Fibroblast of mammary gland (primary cell): Measurements from ENCODE around the gene ZNG1F.
"Not testable (repeated sequence)": the region's sequence is repeated elsewhere in the genome, so short reads cannot be mapped to it uniquely, and the experiment has no call there.

ENCODE experiments used
- DNase-seq: peaks from one replicate; pipeline ENCODE4 v3.0.0-alpha.2; 2010; ENCODE audit warnings: low read depth
- H3K4me3 ChIP-seq: 2 replicates; pipeline ENCODE4 v1.5.1; 2011; ENCODE audit warnings: low read depth, mild to moderate bottlenecking, low read length, moderate library complexity; ENCODE audit not compliant: control insufficient read depth
- CTCF ChIP-seq: conservative IDR thresholded peaks from 2 replicates; pipeline ENCODE4 v1.5.1; 2011; ENCODE audit warnings: low read depth, low read length, inconsistent platforms; ENCODE audit not compliant: control insufficient read depth, insufficient read depth

Gene ZNG1F

GRCh38 chr9:41094010-41094773 is 94.9 kb downstream of the ZNG1F start:
- DNase-seq, H3K4me3 ChIP-seq: not testable (repeated sequence)

GRCh38 chr9:41090922-41091321 is 98.2 kb downstream of the ZNG1F start:
- DNase-seq, H3K4me3 ChIP-seq: not testable (repeated sequence)

- DNase-seq, H3K4me3 ChIP-seq: not testable (repeated sequence)
Observed at GRCh38 chr9:41090386-41090785, 98.7 kb downstream of the ZNG1F start.

GRCh38 chr9:41088450-41089059 is 100.6 kb downstream of the ZNG1F start:
- H3K4me3 ChIP-seq, DNase-seq: not testable (repeated sequence)
- TF ChIP-seq CTCF: peak; percentile 9

DNA sequence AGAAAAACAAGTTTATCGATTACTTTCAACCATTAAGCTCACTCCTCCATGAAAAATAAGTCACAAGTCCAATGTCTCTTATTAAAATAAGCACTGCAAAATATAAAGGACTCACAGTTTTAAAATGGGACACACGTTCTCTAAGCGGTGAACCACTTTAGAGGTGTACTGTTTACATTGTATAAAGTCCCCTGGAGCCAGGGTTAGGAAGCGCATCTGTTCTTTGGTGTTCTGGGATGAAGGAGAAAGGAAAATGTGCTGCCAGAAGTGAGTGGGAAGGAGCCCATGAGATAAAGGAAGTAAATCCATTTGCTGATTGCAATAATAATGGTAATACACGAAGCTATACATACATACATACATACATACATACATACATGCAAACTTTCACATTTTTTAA is 101.2 kb downstream of the ZNG1F start:
- not testable (repeated sequence) for DNase-seq

DNA sequence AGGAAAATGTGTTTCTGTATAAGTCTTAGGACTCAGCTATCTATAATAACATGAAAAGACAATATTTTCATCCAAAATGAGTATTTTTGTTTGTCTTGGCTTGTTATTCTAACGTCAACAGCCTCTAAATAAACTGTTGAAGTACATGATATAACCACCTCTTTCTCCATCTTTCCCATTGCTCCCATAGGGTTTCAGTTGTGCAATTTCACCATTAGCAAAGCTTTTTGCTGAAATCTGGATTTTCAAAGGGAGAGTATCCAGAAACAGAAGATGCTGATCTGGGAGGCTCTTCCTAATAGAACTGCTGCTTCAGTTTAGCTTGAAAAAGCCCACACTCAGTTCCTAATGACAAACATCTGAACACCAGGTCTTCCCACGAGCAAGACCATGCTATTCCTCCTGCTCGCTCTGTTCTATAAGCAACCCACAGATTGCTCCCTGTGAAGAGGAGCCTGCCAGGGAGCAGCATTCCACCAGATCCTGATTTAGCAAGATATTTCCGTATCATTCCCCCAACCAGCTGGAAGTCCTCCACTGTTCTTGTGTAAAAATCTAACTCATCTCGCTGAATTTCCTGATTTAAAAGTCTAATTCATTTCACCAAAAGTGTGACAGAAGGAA is 101.8 kb downstream of the ZNG1F start:
- DNase-seq: peak; percentile 57
- H3K4me3 ChIP-seq: not testable (repeated sequence)

More for the DNA sequence above, 101.2 kb downstream of the ZNG1F start:
- not testable (repeated sequence) for H3K4me3 ChIP-seq

DNA sequence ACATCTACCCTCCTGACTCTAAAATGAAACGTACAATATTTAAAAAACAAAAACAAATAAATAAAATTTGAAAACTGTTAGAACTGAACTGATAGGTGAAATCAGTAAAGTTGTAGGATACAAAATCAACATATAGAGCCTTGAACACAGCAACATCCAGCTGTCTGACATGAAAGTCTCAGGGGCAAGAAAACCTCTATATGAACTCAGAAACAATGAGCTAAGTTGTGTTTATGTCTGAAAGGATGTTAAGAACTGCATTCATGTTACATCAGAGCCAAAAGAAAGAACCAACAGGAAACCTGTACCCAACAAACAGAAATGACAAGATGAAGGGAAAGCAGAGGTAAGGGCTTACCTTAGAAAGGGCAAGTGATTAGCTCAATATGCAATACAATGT is 102.4 kb downstream of the ZNG1F start:
- not testable (repeated sequence) for H3K4me3 ChIP-seq, DNase-seq

DNA sequence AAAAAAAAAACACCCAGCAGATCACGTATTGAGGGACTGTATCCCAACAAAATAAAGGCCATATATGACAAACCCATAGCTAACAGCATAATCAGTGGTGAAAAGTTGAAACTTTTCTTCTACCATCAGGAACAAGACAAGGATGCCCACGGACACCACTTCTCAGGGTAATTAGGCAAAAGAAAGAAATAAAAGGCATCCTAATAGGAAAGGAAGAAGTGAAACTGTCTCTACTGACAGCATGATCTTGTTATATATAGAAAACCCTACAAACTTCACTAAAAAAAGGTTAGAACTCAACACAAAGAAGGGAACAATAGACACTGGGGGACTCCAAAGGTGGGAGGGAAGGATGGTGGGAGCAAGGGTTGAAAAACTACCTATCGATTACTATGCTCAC is 102.9 kb downstream of the ZNG1F start:
- DNase-seq, H3K4me3 ChIP-seq: not testable (repeated sequence)

DNA sequence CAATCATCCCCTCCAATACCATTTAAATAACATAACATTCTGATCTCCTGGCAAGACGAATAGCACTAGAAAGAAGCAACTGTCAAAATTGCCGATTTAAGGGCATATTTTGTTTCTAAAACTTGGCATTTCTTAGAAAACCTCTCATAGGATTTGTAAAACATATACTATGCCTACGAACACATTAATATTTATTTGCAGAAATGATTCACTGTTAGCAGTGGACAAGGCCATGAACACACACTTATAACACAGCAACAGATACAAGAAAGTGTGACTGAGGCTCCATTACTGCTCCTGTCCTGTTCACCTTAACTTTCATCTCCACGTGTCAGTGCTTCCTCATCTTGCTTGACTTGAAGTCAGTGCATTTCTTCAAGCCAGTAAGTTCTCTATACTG is 106.8 kb downstream of the ZNG1F start:
- DNase-seq, H3K4me3 ChIP-seq: not testable (repeated sequence)
